ENCODE measurements around the gene SH3GLB1. TPM values are rescaled to one million over a fixed set of nuclear protein-coding genes. Genes with fewer than 3 reads are reported as not detected.

The SH3GLB1 gene
- total and polyA plus RNA-seq, 2 of the 8 experiments (the other 6 are each of a cell fraction or from before 2014, with no cell fraction given), result 7.7 to 43.1 TPM

DNA sequence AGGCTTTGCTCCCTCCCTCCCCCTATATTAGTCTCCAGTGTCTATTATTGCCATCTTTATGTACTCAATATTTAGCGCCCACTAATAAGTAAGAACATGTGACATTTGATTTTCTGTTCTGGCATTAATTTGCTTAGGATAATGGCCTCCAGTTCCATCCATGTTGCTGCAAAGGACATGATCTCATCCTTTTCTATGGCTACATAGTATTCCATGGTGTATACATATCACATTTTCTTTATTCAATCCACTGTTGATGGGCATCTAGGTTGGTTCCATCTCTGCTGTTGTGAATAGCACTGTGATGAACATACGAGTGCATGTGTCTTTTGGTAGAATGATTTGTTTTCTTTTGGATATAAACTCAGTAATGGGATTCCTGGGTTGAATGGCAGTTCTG is 61.3 kb downstream of the SH3GLB1 start:
- H4K91ac ChIP-seq (replicated peaks; ENCODE audit: insufficient read length, low read length), result no peak overlapping the region
- no peak overlapping the region for H4K5ac ChIP-seq (ENCODE audit: insufficient read length, low read depth, low read length)
- no peak overlapping the region for H2BK20ac ChIP-seq (ENCODE audit: low read length)
- H3K79me1 ChIP-seq (ENCODE audit: low read depth, low read length), result no peaks in the 10 kb centered on the region
- peaks cover 0 to 3% of the 10 kb centered on the region in 2 experiments; a peak in 2 of 4 replicates for H3K9me3 ChIP-seq (ENCODE audit: insufficient read depth in 2 of 2, low read depth in 1 of 2, low read length in 1 of 2)
- no peak overlapping the region for H3K4me3 ChIP-seq (ENCODE audit: extremely low read depth in 1 of 4, insufficient read depth in 2 of 4, low read depth in 3 of 4, low read length in 4 of 4)
- POLR2A ChIA-PET (ENCODE audit: partially characterized antibody), result no interaction called here
- no peaks in the 10 kb centered on the region for H3K79me2 ChIP-seq (ENCODE audit: control insufficient read depth in 1 of 2, insufficient read depth in 2 of 2, low read length in 2 of 2)
- CTCF ChIA-PET (ENCODE audit: partially characterized antibody), result no interaction called here
- 82% methylated on average over 2 of the region's 2 CpGs; no CpG with 5 or more reads in 1 of the 2 experiments for WGBS, 2 experiments (ENCODE audit: extremely low coverage in 1 of 2, insufficient coverage in 1 of 2, insufficient read length in 1 of 2, insufficient replicate concordance in 2 of 2, low coverage in 1 of 2, low lambda C conversion rate in 2 of 2, missing lambda C conversion rate in 1 of 2)
- H3K27ac ChIP-seq (ENCODE audit: low read depth, low read length), result no peak overlapping the region
- H4K20me1 ChIP-seq (replicated peaks in 1 of 2; ENCODE audit: control insufficient read depth in 1 of 2, insufficient read depth in 2 of 2, low read length in 2 of 2), result no peaks in the 10 kb centered on the region
- no peaks in the 10 kb centered on the region for H3K27me3 ChIP-seq (replicated peaks in 1 of 4; ENCODE audit: control insufficient read depth in 3 of 4, extremely low read depth in 1 of 4, insufficient read depth in 3 of 4, low read length in 3 of 4)
- H2AK5ac ChIP-seq (ENCODE audit: low read depth, low read length), result no peak overlapping the region
- H3K36me3 ChIP-seq (ENCODE audit: control insufficient read depth in 2 of 4, insufficient read depth in 4 of 4, low read length in 3 of 4), result no peaks in the 10 kb centered on the region
- no peak for FAIRE-seq
- no peak overlapping the region for H2AFZ ChIP-seq (ENCODE audit: low read length)
- H2BK5ac ChIP-seq (ENCODE audit: low read depth, low read length), result no peak overlapping the region
- H3K14ac ChIP-seq (ENCODE audit: insufficient read length), result no peak overlapping the region
- H2BK120ac ChIP-seq (replicated peaks; ENCODE audit: low read depth, low read length), result no peak overlapping the region
- no peak overlapping the region for H4K8ac ChIP-seq (ENCODE audit: extremely low read depth, insufficient read depth, low read length)
- DNase-seq (ENCODE audit: low read depth in 1 of 2, low spot score in 2 of 2), result no peak
- no peak overlapping the region for H3K56ac ChIP-seq (replicated peaks; ENCODE audit: insufficient read length, low read depth, low read length)
- no peak overlapping the region for H2BK15ac ChIP-seq (ENCODE audit: low read length)
- no peak overlapping the region for H2BK12ac ChIP-seq (ENCODE audit: low read depth, low read length)
- no peak overlapping the region for H3K4ac ChIP-seq (replicated peaks; ENCODE audit: insufficient read length, low read depth, low read length)
- no peak overlapping the region for H3K23ac ChIP-seq (ENCODE audit: insufficient read length)
- H3K23me2 ChIP-seq (ENCODE audit: low read depth, low read length), result no peaks in the 10 kb centered on the region; the same call in 1 of the 2 replicates
- no peak overlapping the region for H3K4me2 ChIP-seq (ENCODE audit: insufficient read depth in 1 of 2, low read depth in 2 of 2, low read length in 2 of 2)
- H3K9ac ChIP-seq (replicated peaks in 1 of 4; ENCODE audit: extremely low read depth in 1 of 4, low read depth in 3 of 4, low read length in 3 of 4), result no peak overlapping the region
- no peak overlapping the region for H3K18ac ChIP-seq (ENCODE audit: extremely low read depth, low read length)
- H3K4me1 ChIP-seq (replicated peaks in 1 of 4; ENCODE audit: control insufficient read depth in 3 of 4, insufficient read depth in 4 of 4, low read length in 3 of 4), result no peaks in the 10 kb centered on the region
- TF ChIP-seq, protein P1, sequence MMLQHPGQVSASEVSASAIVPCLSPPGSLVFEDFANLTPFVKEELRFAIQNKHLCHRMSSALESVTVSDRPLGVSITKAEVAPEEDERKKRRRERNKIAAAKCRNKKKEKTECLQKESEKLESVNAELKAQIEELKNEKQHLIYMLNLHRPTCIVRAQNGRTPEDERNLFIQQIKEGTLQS (IDR thresholded peaks at IDR 0.05; ENCODE audit: insufficient read depth, low read depth, low read length), result no peak
- TF ChIP-seq SUZ12 (IDR thresholded peaks at IDR 0.05; ENCODE audit: low read length) (no peak), TEAD4 (IDR thresholded peaks at IDR 0.05; ENCODE audit: low read depth, low read length) (no peak), MAFK (IDR thresholded peaks at IDR 0.05; ENCODE audit: low read depth, low read length) (no peak), CREB1 (IDR thresholded peaks at IDR 0.05) (no peak)
